ENCODE measurements around the gene MAP3K9. TPM values are rescaled to one million over a fixed set of nuclear protein-coding genes. Genes with fewer than 3 reads are reported as not detected.

The MAP3K9 gene
- total and polyA plus RNA-seq, 9 of the 15 experiments (the other 6 are each of a cell fraction or from before 2014, with no cell fraction given): 0.03 to 0.60 (median 0.36) TPM

GRCh38 chr14:70812124-70812818 lies 3.0 kb upstream of the MAP3K9 start:
- ChIA-PET CTCF (ENCODE audit: low intra/inter-chr PET ratio) (no interaction called here), POLR2A (no interaction called here)
- Histone ChIP-seq H3K9me1 (ENCODE audit: control insufficient read depth, insufficient read depth, low read length) (no peaks in the 10 kb centered on the region), H3K4me2 (ENCODE audit: insufficient read depth, low read length) (no peak overlapping the region), H3K4me3 (no peak overlapping the region), H2AFZ (ENCODE audit: low read depth, low read length) (no peak overlapping the region), H3K9ac (ENCODE audit: insufficient read depth in 1 of 2, low read depth in 2 of 2, low read length in 2 of 2) (no peak overlapping the region), H3K27me3 (ENCODE audit: control insufficient read depth in 2 of 2, insufficient read depth in 2 of 2, low read length in 2 of 2) (no peaks in the 10 kb centered on the region), H3K79me2 (ENCODE audit: control insufficient read depth, insufficient read depth, low read length) (no peaks in the 10 kb centered on the region), H3K4me1 (replicated peaks in 1 of 2; ENCODE audit: control insufficient read depth in 2 of 2, insufficient read depth in 2 of 2, low read length in 2 of 2) (peaks cover 0 to 11% of the 10 kb centered on the region in 2 experiments; a peak in 2 of 5 replicates), H3K9me3 (replicated peaks; ENCODE audit: control insufficient read depth, insufficient read depth, low read depth, low read length) (no peaks in the 10 kb centered on the region), H4K20me1 (replicated peaks; ENCODE audit: control insufficient read depth, insufficient read depth, low read length) (no peaks in the 10 kb centered on the region), H3K36me3 (ENCODE audit: control insufficient read depth, insufficient read depth, low read length) (no peaks in the 10 kb centered on the region), H3K27ac (ENCODE audit: extremely low read depth, low read depth, low read length) (no peak overlapping the region)
- BruUV-seq (replicated peaks): no TSS peak
- intact Hi-C loops (cut with micrococcal nuclease) (no loop called here), in situ Hi-C loops (cut with MboI) (loop anchor here (10.0 kb wide), 1 partner anchor 163 kb away; no protein-coding TSS in a partner anchor)
- no peak for DNase-seq (ENCODE audit: extremely low read depth in 1 of 4, low spot score in 3 of 4)
- no peak for FAIRE-seq
- TF ChIP-seq OTX1 (CRISPR knock-in tag; IDR thresholded peaks at IDR 0.05): no peak
- TF ChIP-seq POLR3G (IDR thresholded peaks at IDR 0.05; ENCODE audit: extremely low read depth, insufficient read length, insufficient replicate concordance): no peak
- no peak for TF ChIP-seq TEAD4 (IDR thresholded peaks at IDR 0.05; ENCODE audit: low read length)
- no peak for TF ChIP-seq TEAD4 (CRISPR knock-in tag; IDR thresholded peaks at IDR 0.05; ENCODE audit: borderline replicate concordance)
- no peak for TF ChIP-seq FOXK1 (CRISPR knock-in tag; IDR thresholded peaks at IDR 0.05; ENCODE audit: borderline replicate concordance)
- no peak for TF ChIP-seq SREBF2 (CRISPR knock-in tag; IDR thresholded peaks at IDR 0.05)
- TF ChIP-seq SNAPC5 (CRISPR knock-in tag; IDR thresholded peaks at IDR 0.05): no peak
- TF ChIP-seq ZNF830 (CRISPR knock-in tag; IDR thresholded peaks at IDR 0.05): no peak
- TF ChIP-seq ZNF253 (CRISPR knock-in tag; conservative IDR thresholded peaks at IDR 0.05): no peak
- no peak for TF ChIP-seq NBN (IDR thresholded peaks at IDR 0.05; ENCODE audit: low read depth)
- no peak for TF ChIP-seq PCBP2 (IDR thresholded peaks at IDR 0.05; ENCODE audit: low read depth, low read length, poor library complexity, severe bottlenecking)
- no peak for TF ChIP-seq USF2 (CRISPR knock-in tag; IDR thresholded peaks at IDR 0.05)
- TF ChIP-seq CBFA2T2 (conservative IDR thresholded peaks at IDR 0.05): no peak
- no peak for TF ChIP-seq TAF15 (IDR thresholded peaks at IDR 0.05; ENCODE audit: low read depth, low read length)
- TF ChIP-seq ZNF347 (CRISPR knock-in tag; IDR thresholded peaks at IDR 0.05; ENCODE audit: low read depth): no peak
- no peak for TF ChIP-seq HDAC3 (IDR thresholded peaks at IDR 0.05; ENCODE audit: borderline replicate concordance, partially characterized antibody)
- no peak for TF ChIP-seq BRF2 (IDR thresholded peaks at IDR 0.05; ENCODE audit: borderline replicate concordance, insufficient read depth, insufficient read length)
- WGBS (ENCODE audit: insufficient coverage, low coverage, missing lambda C conversion rate): 5% methylated on average over 2 of the region's 2 CpGs
- ATAC-seq: no peak
